Activated CD8-positive, alpha-beta memory T cell treated with anti-CD3 and anti-CD28 coated beads for 4 hours (primary cell): ENCODE results near the gene RDH8.
"Not testable (repeated sequence)": the region's sequence is repeated elsewhere in the genome, so short reads cannot be mapped to it uniquely, and the experiment has no call there.

Source experiments
- DNase-seq, 2 donors: peaks; one replicate each; pipeline ENCODE4 v3.0.0-alpha.2; 2020; ENCODE audit warnings: low read depth in 2 of 2

Gene RDH8

DNA sequence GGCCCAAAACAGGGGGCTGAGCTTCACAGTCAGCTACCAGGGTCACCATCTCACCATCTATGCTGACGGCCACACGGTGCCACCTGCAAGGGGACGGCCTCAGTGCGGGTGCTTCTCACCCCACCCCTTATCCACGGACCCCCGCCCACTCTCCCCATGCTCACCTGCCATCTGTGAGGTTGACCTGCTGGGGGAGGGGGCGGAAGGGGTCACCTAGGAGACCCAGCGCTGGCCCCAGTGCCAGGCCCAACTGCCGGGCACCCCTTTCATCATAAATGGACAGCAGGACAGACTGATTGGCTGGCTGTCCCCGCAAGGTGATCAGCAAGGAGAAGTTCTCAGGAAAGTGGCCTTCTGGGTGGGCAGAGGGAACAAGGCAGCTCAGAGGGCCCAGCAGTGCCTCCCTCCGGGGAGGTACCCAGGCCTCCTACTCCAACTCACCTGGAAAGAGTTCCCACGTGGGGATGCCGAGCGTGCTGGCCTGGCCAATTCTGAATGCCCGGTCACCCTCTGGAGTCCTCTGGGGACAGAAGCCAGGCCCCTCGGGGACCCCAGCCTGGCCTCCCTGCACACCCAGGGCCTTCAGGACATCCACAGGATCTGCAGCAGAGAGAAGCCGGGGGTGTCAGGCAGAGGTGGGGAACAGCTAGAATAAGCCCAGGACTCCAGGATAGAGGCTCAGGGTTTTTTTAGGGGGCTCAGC lies 7.5 kb upstream of the RDH8 start:
- DNase-seq = no peak

DNA sequence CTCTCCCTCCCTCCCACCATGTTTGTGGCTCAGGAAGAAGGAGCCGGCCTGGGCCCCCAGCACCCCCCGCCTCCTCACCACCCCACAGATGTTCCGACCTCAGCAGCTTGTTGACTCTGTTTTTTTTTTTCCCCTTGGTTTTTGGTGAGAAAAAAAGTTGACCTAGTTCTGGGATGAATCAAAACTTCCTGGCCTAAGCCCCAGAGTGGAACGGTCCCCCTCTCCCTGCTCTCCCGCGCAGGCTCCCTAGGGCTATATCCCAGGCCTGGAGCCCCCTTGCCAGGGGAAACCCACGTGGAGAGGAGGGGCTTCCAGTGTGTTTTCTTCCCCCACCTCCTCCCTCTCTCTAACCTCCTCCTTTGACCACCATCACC lies 7.0 kb upstream of the RDH8 start:
- no peak for DNase-seq

DNA sequence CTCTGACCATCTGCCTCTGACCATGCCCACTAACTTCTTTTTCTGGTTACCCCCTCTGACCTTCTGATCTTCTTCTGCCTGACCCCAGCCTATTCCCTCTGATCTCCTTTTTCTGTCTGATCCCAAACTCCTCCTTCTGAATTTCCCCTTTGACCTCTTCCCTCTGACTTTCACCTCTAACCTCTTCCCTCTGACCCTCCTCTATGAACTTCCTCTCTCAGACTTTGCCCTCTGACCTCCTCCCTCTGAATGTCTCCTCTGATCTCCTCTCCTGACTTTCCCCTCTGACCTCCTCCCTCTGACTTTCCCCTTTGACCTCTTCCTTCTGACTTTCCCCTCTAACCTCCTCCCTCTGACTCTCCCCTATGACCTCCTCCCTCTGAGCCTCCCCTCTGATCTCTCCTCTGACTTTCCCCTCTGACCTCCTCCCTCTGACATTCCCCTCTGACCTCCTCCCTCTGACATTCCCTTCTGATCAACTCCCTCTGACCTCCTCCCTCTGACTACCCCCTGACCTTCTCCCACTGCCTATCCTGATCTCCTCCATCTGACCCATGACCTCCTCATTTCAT lies 6.4 kb upstream of the RDH8 start:
- no peak for DNase-seq

DNA sequence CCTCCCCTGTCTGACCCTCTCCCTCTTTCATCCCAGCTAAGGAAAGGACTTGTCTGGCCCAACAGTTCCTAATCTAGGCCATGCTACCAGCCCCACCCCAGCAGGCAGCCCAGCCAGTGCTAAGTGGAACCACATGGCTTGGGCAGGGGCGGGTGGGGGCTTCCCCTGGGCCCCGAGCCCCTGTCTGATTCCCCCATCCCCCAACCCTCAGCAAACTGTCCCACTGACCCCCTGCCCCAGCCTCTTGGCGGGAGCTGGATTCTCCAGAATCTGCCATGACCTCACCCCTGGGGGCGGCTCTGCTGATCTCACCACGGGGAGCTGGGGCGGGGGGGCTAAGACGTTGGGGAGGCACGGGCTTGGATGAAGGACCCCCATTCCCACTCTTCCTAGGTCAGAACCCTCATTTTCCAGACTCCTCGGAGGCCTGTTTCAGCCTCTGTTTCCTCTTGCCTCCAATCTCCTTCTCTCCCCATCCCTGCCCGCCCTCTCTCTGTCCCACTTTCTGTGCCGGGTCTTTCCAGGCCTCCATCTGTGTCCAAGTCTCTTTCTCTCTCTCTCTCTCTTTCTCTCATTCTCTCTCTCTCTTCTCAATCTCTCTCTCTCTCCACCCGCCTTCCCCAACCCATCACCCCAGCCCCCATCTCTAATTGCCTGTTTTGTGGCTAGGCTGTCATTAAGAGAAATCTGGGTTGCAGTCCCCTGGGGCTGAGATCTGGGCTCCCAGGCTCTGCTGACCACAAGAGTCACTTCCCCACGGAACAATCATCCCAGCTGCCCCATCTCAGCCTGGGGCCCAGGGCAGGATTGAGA lies 5.7 kb upstream of the RDH8 start:
- no peak for DNase-seq

DNA sequence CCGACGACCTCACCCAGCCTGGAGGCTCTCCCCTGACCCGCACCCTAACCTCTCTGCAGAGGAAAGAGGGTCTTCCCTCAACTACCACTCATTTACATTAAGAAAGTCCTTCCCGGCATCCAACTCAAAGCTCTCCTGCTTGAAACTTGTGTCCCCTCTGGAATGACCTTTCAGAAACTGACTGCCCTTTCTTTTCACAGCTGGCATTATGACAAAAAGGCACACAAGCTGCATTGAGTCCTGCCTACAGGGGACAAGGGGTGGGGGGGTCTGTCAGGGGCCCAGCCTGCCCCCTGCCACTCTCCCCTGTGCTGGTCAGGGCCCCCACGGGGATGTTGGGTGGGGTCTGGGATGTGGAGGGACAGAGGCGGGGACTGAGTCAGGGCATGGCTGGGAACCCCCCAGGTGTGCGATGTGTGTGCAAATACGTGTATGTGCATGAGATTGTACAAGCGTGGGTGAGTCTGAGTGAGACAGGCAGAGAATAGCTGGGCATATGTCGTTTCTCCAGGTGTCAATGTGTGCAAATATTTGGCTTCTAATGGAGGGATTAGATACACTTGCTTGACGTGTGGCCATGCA lies 5.0 kb upstream of the RDH8 start:
- DNase-seq = no peak

DNA sequence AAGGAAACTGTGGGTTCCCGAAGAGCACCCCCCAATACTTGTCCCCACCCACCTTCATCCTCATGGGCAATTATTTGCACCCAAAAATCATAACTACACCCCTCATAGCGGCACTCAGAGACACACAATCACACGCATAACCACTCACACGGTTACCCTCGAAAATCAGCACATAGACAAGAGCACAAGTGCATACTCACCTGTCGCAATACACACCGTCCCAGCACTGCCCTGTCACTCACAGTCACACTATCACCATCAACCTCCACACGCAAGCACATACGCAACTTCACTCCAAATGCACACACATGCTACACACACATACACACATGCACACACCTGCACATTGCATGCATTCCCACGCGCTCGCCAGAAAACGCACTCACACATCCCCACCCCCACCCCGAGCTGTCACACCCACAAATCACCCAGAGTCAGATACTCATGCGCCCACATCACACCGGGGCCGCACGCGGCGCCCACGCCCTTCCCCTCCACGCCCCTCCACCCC lies 3.5 kb upstream of the RDH8 start:
- DNase-seq = no peak

DNA sequence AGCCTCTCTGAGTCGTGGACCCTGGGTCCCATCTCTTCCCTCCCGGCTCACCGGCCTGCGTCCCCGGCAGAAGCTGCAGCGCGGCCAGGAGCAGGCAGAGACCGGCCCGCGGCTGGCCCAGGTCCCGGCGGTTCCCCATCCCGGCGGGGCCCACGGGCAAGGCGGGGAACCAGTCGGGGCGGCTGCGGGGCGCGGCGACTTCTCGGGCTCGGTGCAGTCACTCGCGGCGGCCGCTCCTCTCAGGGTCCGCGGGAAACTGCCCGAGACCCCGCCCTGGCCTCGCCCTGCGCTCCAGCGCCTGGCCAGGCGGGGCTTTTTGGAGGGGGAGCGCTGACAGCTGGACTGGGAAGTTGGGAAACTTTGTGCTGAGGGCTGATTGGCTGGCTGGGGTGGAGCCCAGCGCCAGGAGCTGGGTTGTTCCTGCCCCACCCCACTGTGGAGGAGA lies 3.0 kb upstream of the RDH8 start, which contains the start of gene COL5A3:
Gene COL5A3, minus strand, starts transcription at position 258 of the 445 bp plus-strand sequence. Its CDS starts 119 bp downstream, at position 139.
- DNase-seq = no peak

DNA sequence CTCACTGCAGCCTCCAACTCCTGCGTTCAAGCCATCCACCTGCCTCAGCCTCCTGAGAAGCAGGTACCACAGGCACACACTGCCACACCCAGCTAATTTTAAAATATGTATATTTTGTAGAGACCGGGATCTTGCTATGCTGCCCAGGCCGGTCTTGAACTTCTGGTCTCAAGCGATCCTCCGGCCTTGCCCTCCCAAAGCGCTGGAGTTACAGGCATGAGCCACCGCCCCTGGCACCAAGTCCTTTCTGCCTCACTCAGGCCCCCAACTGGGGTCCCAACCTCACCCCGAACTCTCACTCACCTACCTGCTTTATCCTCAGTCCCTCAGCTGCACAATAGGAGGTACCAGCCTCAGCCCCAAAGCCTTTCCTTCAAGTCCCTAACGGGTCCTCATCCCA lies 2.3 kb upstream of the RDH8 start:
- DNase-seq = no peak

DNA sequence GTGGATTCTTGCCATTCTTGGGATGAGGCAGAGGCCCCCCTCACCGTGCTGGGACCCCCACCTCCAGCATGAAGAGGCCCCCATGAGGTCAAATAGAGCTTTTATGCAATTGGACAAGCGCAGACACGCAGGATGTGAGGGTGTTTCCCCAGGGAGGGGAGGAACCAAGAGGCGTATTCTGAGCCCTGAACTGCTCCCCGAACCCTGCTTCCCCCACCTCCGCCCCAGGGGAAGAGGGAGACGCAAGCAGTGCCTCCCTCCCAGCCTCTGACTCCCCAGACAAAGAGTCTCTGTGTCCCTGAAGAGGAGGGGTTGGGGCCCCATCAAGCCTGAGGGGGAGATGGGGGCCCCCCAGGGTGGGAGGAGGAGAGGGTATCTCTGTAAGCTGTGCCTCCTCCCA lies 1.3 kb upstream of the RDH8 start:
- no peak for DNase-seq

DNA sequence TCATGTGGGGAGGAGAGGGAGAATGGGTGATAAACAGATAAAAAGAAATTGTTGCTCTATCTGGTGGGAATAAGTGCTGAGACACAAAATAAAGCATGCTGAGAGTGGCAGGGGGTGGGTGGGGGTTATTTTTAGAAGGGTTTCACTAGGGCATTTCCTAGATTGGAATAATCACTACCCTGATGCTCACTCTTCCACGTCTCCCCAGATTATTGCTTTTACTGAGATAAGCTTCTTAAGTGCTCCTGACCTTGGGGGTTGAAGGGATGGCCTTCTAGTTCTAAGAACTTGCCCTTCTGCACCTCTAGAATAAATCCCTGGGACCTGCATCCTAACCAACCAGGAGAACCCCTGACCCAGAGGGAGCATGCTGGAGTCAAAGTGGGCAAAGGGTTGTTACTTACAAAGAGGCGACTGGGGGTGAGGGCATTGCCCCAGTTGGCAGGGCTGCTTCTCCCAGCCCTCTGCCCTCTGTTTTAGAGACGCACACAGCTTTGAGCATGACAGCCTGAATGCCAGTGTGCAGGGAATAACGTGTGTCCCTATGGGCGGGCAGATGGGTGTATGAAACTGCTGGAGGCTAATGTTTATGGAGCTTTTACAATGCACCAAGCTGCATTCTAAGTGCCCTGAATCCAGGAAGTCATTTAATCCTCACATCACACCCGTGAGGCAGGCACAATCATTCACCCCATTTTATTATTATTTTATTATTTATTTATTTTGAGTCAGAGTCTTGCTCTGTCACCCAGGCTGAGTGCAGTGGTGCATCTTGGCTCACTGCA lies 743 bp downstream of the RDH8 start:
- no peak for DNase-seq

DNA sequence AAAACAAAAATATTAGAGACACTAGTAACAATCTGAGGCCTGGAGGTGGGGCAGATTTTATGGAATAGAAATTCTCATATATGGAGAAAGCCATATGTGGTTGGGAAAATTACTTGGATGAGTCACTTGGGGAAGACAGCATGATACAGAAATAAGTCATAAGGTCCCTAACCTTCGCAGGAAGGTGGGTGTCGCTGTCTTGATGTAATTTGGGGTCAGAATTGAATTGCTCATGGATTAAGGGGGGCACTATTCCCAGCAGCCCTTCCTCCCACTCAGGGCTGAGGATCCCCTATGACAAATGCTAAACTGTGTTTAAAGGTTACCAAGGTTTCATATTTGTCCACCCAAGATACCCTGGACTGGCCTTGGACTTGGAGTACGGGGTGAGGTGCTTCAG lies 5.0 kb downstream of the RDH8 start:
- DNase-seq = no peak

DNA sequence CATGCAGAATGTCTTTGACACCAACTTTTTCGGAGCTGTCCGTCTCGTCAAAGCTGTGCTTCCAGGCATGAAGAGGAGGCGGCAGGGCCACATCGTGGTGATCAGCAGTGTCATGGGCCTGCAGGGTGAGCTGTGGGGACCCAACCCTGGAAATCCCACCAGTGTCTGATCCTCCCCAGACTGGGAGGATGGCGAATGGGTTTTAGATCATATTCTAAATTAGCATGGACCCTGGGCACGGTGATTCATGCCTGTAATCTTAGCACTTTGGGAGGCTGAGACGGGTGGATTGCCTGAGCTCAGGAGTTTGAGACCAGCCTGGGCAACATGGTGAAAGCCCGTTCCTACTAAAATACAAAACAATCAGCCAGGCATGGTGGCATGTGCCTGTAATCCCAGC lies 5.5 kb downstream of the RDH8 start:
- no peak for DNase-seq

DNA sequence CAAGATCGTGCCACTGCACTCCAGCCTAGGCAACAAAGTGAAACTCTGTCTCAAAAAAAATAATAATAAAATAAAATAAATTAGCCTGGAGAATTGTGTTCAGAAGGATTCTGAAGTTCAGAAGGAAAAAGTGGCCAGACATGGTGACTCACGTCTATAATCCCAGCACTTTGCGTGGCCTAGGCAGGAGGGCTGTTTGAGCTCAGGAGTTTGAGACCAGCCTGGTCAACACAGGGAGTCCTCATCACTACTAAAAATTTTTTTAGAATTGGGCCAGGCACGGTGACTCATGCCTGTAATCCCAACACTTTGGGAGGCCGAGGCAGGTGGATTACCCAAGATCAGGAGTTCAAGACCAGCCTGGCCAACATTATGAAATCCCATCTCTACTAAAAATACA lies 6.0 kb downstream of the RDH8 start:
- DNase-seq = no peak

DNA sequence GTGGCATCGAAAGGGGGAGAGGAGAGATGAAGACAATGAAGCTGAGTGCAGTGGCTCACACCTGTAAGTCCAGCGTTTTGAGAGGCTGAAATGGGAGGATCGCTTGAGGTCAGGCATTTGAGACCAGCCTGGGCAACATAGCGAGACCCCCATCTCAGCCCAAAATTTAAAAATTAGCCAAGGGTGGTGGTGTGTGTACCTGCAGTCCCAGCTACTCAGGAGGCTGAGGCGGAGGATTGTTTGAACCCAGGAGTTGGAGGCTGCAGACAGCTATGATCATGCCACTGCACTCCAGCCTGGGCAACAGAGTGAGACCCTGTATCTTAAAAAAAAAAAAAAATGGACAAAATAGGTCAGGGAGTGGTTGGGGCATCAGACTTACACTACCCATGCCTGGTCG lies 7.6 kb downstream of the RDH8 start:
- no peak for DNase-seq

DNA sequence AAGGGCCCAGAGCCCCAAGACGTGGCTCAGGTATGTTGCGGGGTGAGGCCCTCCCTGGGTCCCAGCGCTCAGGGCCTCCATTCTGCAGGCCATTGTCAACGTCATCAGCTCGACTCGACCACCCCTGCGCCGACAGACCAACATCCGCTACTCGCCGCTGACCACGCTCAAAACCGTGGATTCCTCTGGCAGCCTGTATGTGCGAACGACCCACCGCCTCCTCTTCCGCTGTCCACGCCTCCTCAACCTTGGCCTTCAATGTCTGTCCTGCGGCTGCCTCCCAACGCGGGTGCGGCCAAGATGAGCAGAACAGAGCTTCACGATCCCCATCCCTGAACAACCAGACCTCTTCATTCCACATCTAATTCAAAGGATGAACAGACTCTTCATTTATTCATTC lies 8.2 kb downstream of the RDH8 start:
- DNase-seq = no peak

DNA sequence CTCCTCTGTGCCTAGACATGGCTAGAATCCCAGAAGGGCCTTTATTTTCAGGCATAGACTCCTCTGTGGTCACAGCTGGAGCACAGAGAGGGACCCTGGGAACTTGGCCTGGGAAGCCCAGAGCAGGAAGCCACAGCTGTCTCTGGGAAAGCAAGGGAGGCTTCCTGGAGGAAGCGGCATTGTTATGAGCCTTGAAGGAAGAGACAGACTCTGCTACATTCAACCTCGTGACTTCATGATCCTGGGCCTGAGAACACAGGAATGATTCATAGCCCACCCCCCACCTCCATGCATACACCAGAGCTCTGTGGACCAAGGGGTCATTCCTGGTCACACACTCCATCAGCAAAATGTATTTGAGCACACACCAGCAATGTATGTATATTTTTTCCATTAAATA lies 8.6 kb downstream of the RDH8 start:
- no peak for DNase-seq

DNA sequence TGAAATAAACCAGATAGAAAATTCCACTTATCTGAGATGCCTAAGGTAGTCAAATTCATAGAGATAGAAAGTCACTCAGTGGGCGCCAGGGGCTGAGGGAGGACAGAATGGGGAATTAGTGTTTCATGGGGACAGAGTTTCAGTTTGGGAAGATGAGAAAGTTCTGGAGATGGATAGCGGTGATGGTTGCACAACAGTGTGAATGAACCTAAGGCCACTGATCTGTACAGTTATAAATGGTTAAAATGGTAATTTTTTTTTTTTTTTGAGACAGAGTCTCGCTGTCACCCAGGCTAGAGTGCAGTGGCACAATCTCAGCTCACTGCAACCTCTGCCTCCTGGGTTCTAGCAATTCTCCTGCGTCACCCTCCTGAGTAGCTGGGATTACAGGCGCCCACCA lies 9.8 kb downstream of the RDH8 start:
- DNase-seq = not testable (repeated sequence)

DNA sequence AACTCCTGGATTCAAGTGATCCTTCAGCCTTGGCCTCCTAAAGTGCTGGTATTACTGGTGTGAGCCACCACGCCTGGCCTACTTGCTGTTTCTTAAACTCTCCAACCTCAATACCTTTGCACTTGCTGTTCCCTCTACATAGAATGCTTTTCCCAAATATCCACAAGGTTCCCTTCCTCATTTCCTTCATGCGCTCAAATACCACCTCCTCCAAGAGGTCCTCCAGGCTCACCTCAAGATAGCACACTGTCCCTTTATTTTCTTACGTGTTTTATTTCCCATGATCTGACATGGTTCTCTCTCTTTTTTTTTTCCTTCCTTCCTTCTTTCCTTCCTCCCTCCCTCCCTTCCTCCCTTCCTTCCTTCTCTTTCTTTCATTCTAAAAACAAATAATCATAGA lies 13.5 kb downstream of the RDH8 start:
- DNase-seq = no peak

DNA sequence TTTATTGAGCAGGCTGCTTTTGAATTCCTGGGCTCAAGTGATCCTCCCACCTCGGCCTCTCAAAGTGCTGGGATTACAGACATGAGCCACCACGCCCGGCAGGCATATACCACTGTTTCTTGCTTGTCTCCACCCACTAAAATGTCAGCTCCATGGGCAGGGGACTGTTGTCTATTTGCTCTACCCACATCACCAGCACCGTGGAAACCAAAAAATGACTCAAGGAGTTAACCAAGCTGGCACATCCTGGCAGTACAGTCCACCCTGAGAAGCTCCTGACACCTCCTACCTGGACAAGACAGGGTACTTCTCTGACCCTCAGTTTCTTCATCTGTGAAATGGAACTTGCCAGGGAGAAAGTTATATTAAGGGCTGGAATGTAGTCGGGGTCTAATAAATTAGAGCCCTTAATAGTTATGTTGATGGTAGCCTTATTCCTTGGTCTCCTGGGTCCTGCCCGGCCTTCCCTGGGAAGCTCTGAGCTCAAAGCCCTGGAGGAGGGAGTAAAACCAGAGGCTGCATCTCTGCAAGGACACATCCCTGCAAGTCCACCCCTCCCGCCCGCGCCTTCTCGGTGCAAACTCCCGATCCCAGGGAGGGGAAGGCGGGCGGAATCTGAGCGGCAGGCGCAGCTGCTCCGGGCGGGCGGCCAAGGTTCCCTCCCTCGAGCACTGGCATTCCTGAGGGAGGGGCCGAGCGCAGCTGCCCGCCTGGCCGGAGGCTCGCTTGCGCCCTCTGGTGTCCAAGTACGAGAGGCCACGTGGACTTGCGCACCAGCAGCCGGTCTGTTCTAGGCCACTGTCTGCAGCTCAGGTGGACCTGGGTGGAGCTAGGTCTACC lies 14.1 kb downstream of the RDH8 start:
- DNase-seq = peak; percentile 36 to 58

DNA sequence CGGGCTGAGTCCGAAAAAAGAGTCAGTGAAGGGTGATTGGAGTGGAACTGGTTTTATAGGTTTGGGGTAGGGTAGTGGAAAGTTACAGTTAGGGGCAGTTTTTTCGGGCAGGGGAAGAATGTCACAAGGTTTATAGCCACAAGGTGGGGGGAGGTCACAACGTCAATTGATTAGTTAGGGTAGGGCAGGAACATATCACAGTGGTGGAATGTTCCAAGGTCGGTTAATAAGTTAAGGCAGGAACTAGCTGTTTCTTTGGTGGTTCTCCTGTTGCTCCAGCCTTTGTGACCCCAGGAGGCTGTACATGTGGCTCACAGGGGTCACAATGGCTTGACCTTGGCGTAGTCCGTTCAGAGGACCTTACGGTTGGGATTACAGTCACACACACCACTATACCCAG lies 20.3 kb downstream of the RDH8 start:
- DNase-seq = no peak

DNA sequence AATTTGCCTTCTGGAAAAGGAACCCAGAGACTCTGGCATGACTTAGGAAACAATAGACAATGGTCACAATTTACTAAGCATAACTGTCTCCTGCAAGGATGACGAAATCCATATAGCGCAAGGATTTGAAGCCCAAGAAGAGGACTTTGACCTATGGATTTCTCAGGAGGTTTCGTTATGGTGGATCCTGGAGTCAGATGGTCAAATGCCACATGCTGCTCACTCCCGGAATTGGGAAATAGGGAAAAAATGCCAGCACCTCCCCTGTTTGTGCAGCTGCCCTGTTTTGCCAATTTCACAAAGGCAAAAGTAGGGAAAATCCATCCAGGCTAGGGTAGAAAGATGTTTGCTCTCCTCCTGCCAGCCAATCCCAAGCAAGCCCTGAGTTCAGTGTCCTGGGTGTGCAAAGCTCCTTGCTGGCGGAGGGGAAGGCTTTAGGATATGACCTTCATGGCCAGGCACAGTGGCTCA lies 23.4 kb downstream of the RDH8 start:
- no peak for DNase-seq
